A204.1 (cell line): ENCODE results near the gene NAV1.

Experiments
- FAIRE-seq: peaks from 2 replicates; lab custom pipeline; 2012; peaks lifted over from hg19 to GRCh38; lab: Jason Lieb, UNC

The NAV1 gene

GRCh38 chr1:201525193-201525778 is 13.6 kb upstream of the NAV1 start:
- FAIRE-seq = peak; percentile 14

DNA sequence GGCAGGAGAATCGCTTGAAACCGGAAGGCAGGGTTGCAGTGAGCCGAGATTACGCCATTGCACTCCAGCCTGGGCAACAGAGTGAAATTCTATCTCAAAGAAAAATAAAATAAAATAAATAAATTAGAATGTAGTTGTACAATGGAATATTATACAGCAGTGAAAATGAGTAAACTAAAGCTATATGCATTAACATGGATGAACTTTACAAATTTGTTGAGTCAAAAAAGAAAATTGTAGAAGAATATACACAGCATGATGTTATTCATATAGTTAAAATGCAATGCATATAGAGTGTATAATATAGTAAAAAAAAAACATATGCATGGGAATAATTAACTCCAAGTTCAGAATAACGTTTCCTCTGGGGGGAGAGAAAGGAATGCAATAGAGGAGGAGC is 11.0 kb upstream of the NAV1 start:
- no peak for FAIRE-seq

- FAIRE-seq = no peak
Observed at GRCh38 chr1:201528631-201529252, 10.2 kb upstream of the NAV1 start.

DNA sequence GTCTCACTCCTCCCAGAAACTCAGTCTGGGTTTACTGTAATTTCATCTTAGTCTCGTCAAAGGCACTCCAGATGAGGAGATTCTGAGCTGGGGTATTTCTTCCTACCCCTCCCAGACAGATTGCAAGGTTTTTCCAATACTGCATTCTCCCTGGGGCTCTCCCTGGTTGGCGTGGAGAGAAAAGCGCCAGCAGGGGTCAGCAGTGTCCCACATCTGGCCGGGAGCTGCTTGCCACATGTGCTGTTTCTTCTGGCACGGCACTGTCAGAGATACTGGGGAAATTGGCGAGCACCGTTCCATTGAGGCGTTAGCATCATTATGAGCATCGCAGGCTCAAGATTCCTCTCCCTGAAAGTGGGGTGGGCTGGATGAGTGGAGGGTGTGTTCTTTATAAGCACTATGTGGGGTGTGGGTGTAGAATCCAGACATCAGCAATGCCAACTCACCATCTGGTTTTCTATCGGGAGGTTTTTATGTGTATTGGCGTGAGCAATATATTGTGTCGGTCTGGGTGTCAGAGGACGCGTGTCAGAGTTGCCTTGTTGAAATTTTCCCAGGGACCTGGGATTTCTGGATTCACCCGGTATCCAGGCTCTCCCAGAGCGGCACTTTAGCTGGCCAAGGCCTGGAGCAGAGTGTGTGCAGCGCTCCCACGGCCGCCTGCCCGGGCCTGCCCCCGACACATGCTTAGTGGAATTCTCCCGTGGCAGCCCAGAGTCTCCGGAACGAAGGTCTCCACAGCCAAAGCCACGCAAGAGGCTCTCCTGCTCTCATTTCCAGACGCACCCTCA is 8.0 kb upstream of the NAV1 start:
- no peak for FAIRE-seq

DNA sequence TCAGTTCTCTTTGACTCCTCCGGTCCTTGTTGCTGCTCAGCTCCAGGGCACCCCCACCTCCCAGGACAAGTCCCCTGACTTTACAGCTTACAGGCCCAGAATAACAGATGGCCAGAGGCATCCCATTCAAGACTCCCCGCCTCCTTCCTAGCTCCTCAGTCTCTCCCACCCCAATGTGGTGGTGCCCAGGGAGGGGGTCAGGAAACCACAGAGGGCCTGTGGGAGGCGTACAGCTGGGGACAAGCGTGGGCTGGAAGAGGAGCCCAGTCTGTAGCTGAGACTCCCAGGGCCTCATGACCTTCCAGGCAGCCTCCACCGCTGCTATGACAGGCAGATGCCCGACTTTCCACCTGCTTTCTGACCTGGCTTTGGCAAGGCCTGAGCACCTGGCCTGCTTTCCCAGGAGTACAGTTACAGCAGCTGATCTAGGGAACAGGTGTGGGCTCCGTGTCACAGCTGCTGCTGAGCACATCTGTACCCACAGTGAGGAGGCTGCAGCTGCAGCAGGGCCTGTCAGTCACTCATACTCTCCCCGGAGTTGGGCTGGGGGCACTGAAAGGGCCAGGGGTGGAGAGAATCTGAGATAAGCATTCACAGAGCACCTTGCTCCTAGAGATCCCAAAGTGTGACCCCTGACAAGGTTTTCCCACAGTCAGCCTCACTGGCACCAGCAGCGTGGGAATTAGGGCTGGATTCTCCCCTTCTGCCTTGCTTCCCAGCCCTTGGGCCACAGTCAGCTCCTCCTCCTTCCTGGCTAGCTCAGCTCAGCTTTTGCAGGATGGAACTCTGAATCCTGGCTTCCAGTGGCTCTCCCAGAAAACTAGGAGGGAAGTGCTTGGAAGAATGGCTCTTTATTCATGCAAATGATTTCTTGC is 7.1 kb upstream of the NAV1 start:
- no peak for FAIRE-seq

DNA sequence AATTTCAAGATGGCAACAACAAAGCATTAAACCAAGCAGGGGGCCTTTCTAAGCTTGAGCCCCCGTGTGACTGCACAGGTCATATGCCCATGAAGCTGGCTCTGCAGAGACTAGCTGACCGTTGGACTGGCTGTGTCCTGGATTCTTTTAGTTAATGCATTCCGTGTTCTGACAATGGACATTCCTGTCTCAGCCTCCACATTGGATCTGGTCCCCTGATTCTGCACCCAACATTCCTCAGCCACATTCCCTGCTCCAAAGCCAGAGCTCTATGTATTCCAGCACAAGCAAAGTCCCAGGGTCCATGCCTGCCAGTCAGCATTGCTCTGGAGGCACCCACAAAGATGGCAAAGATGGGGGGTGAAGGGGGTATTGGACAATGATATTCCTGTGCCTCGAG is 5.1 kb upstream of the NAV1 start:
- FAIRE-seq = no peak

GRCh38 chr1:201535046-201535918 is 3.6 kb upstream of the NAV1 start:
- no peak for FAIRE-seq

DNA sequence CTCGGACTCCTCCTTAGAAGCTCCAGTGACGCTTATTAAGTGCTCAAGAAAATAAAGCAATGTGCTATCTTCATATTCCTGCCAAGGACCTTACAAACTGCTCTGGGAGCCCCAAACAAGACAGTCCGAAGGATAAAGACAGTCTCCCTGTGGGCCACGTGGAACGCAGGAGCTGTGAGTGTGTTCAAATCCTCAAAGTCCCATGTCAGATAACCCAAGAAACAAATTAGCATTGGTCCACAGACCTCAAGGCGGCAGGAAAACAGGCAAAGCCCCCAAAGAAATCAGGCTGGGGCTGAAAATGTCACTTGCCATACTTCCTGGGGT is 3.0 kb upstream of the NAV1 start:
- no peak for FAIRE-seq

DNA sequence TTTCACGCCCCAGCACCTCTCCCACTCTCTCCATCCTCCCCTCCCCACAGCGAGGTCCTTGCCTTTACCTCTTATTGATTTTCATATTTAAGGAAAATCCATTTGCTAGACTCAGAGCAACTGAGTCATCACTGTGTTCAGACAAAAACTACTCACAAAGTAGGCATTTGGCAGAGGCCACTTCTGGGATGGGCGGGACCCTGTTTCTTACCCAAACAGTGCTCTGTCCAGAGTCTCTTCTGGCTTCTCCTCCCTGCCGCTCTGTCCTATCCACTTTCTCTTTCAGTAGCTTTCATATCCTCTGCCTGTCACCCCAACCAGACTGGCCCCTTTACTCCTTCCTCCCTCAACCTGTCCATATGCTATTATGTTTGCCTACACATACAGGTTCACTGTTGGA is 2.4 kb upstream of the NAV1 start:
- FAIRE-seq = peak; percentile 34

DNA sequence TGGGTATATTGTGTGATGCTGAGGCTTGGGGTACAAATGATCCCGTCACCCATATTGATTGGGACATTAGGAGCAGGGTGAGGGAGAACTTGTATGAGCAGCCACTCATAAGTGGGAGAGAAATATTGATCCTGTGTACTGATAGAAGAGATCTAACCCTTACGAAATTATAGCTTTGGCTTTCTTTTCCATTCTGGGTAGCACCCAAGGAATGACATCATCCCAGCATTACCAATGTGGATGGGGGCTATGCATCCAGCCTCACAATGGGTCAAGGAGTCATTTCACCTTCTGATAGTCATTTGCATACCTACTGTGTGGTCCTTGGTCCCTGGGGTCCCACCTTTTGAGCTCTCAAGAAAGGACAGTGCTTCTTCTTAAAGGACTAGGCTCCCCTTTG is 1.9 kb upstream of the NAV1 start:
- no peak for FAIRE-seq

DNA sequence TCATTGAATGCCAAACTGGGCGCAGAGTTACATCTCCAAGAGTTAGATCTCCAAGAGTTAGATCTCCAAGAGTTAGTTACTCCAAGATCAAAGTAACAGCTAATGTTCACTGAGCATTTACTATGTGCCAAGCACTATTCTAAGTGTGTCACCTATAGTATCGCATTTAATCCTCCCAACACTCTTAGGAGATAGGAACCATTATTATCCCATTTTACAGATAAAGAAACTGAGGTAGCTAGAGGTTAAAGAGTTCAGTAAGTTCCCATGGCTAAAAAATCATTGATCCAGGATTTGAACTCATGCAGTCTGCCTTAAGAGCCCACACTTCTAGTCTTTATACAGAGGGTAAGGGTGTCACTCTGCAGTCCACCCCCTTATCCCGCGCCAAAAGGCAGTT is 1.5 kb upstream of the NAV1 start:
- FAIRE-seq = no peak

GRCh38 chr1:201537891-201538611 is 876 bp upstream of the NAV1 start:
- no peak for FAIRE-seq

DNA sequence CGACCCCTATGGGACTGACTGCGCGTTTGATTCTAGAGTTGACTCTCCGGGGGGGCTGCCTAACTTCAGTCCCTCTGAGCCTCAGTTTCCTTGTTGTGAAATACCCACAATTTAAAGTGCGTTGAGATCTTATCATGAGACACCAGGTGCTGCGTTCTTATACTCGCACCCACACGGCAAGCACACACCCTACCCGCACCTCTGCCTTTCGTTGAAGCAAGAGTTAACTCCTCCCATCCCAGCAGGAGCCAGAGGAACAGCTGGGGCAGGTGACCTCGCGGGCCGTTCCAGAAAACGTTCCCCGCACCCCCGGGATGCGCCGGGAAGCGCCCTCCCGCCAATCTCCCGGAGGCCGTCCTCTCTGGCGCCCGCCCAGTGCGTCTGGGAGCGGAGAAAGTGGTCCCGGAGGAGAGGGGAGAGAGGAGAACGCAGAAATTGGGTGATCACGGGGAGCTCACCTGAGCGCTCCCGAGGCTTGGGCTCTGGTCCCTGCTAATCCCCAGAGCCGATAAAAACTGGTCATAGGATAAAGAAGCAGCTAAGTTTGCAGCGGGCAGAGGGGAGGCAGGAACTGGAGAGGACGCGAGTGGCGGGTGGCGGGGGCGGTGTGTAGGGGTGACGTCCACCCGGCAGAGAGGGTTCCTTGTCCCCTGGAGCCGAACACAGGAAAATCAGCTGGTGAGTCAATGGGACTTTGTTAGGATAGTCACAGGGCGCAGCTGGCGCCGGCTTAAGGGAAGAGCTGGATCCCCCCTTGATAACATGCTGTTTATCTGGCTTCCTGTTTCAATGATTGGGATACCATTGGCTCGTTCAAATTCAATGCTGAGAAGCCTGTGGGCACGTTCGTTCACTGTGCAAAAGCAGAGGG is 869 bp downstream of the NAV1 start:
- FAIRE-seq = peak; percentile 58

- FAIRE-seq = no peak
Observed at GRCh38 chr1:201540846-201541735, 2.2 kb downstream of the NAV1 start.

- no peak for FAIRE-seq
Observed at GRCh38 chr1:201542309-201543035, 3.5 kb downstream of the NAV1 start.

- FAIRE-seq = no peak
Observed at GRCh38 chr1:201543871-201544642, 5.1 kb downstream of the NAV1 start.

- FAIRE-seq = no peak
Observed at GRCh38 chr1:201544710-201545109, 5.8 kb downstream of the NAV1 start.
